MM.1S (cell line): ENCODE data around the gene ADCK2.

Experiments
- EZH2phosphoT487 ChIP-seq: fragments of 300-600 bp; sonication (generic); IDR thresholded peaks from 2 replicates; pipeline ENCODE4 v1.6.1; 2018; ENCODE audit warnings: antibody characterized with exemption, low read length
- TF ChIP-seq, protein P1 (sequence below): fragments of 300-600 bp; sonication (generic); IDR thresholded peaks from 2 replicates; pipeline ENCODE4 v1.5.1; 2016; ENCODE audit warnings: antibody characterized with exemption, low read length, mixed read lengths

DNA sequence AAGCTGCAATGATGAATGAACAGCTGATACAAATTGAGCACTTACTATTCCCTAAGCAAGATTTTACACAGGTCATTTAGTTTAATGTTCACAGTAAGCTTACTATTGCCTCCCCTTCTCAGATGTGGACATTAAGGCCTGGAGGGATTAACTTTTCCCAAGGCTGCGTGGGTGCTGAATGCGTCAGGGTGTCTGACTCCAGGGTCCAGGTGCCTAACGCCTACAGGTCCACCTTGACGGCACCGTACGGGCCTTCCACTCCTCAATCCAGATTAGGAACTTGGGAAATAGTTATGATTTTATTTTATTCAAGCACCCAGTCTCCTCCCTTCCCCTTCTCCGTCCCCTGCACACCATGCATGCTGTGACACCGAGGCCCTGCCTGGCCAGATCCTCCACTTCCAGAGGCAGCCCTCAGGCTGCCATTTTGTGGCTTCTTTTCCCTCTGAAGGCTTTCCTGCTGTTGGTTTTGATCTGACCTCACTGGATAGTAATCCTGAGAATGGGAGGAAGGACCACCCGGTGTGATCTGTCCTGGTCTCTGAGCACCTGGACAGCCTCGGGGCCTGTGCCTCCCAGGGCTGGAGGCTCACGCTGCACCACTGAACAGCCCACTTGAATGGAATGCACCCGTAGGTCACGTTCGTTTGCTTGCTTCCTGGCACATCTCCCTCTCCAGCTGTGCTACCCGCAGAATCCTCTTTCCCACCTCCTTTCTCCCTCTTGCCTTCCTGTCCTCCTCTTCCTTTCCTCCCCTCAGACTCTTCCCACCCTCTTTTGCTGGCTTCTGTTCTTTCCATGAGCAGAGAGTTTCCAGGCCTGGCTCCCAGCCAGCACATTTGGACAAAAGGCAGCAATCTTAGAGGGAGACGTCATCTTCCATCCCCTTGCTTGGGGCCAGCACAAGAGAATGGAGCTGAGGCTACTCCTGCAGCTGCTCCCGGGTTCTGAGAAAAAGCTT, 46.6 kb upstream of the ADCK2 start:
- TF ChIP-seq, protein P1, sequence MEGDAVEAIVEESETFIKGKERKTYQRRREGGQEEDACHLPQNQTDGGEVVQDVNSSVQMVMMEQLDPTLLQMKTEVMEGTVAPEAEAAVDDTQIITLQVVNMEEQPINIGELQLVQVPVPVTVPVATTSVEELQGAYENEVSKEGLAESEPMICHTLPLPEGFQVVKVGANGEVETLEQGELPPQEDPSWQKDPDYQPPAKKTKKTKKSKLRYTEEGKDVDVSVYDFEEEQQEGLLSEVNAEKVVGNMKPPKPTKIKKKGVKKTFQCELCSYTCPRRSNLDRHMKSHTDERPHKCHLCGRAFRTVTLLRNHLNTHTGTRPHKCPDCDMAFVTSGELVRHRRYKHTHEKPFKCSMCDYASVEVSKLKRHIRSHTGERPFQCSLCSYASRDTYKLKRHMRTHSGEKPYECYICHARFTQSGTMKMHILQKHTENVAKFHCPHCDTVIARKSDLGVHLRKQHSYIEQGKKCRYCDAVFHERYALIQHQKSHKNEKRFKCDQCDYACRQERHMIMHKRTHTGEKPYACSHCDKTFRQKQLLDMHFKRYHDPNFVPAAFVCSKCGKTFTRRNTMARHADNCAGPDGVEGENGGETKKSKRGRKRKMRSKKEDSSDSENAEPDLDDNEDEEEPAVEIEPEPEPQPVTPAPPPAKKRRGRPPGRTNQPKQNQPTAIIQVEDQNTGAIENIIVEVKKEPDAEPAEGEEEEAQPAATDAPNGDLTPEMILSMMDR: no peak
- no peak for TF ChIP-seq EZH2phosphoT487
